HG03159 (cell line): ENCODE measurements around the gene POLR3GL.

ENCODE experiments used
- ATAC-seq: cut with Tn5 transposase; IDR thresholded peaks from one replicate; pipeline ENCODE4 v1.9.1; 2021; ENCODE audit warnings: mild to moderate bottlenecking, moderate library complexity; ENCODE audit not compliant: unreplicated experiment

POLR3GL gene

GRCh38 chr1:145972580-145972979, 8.1 kb downstream of the POLR3GL start:
- no peak for ATAC-seq

DNA sequence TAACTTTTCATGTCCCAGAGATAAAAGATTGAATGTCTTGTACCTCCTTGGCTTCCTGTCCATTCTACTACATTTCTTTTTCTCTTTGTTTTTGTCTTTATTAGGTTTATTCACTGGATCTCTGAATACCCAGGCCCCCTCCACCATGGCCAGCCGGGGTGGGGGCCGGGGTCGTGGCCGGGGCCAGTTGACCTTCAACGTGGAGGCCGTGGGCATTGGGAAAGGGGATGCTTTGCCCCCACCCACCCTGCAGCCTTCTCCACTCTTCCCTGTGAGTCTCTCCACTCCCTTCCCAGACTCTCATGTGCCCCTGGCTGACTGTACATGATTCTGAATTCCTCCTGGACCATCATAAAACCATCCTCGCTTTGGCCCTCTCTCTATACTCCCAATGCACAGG, 10.2 kb downstream of the POLR3GL start:
- ATAC-seq = no peak

DNA sequence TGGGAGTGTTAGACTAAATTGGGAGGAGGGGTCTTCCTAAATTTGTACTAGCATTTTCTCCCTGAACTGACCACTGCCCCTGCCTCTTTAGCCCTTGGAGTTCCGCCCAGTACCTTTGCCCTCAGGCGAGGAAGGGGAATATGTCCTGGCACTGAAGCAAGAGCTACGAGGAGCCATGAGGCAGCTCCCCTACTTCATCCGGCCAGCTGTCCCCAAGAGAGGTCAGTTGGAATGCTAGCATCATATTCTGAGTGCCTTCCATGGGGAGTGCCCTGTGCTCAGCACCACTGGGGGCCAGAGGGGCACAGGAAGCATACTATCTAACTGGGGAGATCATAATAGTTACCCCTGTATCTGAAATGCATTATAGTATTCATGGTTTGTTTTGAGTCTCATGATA, 10.7 kb downstream of the POLR3GL start:
- no peak for ATAC-seq

DNA sequence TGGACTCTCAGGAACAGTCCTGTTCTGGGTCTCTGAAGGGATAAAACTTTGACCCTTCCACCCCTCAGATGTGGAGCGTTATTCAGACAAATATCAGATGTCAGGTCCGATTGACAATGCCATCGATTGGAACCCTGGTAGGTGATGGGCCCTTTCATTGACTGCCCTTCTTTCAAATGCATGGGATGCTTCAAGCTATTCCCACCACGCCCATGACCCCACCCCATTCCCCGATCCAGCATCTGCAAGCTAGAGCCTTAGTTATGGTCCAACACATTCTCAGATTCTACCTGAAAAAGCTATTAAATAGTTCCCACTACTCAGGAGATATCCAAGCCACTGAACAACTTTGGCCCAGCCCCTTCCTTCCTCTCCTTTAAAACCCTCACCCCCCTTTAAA, 12.5 kb downstream of the POLR3GL start:
- ATAC-seq = no peak

- no peak for ATAC-seq
Measured at GRCh38 chr1:145977486-145978470, 13.3 kb downstream of the POLR3GL start.

DNA sequence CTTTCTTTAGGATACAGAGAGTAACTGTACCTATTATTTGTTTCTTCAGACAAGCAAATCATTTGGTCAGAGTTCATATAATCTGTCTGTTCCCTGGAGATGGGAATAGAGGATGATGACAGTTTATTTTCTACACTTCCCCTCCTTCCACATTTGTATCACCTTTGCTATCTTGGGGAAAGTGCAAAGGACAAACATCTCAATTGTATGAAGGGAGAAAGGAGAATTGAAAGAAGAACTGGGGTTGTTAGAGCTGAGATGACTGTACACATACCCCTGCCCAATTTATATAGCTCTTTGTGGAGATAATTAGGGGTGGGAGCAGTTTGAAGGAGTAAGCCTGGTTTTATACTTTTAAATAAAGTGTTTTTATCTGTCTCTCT, 14.0 kb downstream of the POLR3GL start:
- no peak for ATAC-seq

DNA sequence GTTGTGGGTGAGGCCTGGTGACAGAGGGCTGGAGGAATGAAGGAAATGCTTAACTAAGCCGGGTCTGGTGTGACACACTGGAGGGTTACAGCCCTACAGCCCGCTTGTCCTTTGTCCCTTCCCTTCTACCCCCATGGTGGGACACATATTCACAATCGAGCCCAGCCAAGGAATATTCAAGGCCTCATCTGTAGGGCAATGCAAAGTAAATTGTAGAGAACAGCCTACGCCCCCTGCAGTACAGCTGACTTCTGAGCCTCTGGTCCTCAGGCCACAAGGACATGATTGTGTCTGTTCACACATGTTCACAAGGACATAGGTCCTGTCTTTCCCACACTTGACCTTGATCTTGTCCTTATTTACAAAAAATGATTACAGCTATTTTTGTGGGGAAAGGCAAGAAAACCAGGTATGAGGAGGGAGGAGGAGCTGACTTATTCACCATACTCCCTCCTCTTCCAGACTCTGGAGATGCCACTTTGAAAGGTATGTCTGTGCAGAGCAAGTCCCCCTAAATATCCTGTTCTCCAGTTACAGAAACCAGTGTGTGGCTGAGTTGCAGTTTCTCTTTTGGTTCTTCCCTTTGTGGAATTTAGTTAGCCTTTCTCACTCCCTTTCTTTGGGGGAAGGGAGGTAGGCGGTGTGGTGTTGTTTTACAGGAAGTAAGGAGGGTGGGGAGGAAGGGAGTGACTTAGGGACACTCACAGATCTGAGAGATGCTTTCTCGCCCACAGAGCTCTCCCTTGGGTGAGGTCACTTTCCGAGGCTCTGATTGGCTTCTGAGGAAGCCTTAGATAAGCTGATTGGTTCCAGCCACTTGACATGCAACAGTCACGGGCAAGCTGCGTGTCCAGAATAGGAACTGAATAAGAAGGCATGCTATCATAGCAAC, 14.6 kb downstream of the POLR3GL start:
- ATAC-seq = peak; percentile 74

GRCh38 chr1:145979746-145980456, 15.4 kb downstream of the POLR3GL start:
- peak; percentile 33 for ATAC-seq

DNA sequence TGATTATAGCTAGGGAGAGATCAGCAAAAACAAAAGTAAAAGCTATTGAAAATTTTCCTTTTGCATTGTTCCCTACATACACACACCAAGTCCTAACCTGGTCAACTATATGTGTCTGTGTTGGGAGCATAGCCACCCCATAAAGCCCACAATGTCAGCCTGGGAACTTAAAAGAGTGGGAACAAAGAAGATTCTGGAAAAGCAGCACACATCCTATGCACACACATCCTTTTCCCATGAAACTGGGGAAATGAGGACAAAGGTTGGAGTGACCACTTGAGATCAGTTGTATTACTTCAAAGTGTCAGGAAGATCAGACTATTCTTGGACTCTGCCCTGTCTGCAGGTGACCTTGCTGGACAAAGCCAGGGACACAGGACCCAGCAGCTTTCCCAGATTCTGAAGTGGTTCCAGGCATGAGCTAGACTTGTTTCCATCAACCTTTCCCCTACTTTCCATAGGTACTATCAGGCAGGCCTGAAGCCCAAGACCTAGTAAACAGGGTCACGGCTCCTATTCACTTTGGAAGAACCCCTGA, 16.0 kb downstream of the POLR3GL start:
- ATAC-seq = no peak

DNA sequence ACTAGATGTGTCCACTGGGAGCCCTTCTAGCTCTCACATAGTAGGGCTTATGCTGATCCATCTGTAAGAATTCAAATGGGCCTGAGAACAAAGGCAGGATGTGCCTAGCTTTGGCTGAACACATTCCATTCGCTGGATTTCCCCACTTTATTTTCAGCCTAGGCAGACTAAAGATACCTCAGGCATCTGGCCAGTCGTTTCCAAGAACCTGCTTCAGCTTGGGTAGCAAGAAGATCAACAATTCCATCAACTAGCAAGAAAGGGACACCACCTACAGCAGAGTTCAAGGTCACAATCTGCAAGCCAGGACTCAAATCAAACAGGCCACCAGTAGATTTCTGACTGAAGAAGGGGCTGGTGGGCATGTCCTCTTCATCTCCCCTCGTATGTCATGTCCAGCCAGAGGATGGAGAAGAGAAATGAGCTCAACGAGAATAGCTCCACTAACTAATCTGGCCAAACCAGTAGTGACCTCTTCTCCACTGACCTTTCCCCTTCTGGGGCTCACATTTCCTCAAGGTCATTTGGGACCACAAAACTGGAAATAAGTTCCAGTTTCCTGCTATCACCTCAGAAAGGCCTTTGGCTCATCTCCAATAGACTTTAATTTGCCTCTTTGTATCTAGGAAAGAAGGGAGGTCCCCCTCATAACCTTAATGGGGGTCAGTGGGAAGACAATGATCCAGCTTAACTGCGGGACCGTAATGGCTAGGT, 17.7 kb downstream of the POLR3GL start:
- no peak for ATAC-seq

GRCh38 chr1:145983206-145983675, 18.8 kb downstream of the POLR3GL start:
- ATAC-seq = no peak

- ATAC-seq = no peak
Measured at GRCh38 chr1:145983960-145984830, 19.7 kb downstream of the POLR3GL start.

DNA sequence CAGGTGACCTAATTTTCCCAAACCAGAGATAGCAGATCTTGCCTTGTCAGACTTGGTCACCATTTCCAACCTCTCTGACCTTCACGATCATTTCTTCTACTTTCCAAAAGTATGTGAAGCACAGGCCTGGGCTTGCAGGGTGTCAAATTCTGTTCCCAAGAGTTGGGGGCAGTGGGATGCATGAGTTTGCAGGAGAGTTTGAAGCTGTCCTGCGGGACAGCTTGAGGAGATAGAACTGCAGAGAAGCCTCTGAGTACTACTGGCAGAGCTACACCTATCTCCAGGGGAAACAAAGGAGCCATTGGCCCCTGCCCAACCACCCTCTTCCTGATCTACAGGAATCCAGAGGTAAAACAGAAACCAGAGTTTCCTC, 20.6 kb downstream of the POLR3GL start:
- no peak for ATAC-seq

DNA sequence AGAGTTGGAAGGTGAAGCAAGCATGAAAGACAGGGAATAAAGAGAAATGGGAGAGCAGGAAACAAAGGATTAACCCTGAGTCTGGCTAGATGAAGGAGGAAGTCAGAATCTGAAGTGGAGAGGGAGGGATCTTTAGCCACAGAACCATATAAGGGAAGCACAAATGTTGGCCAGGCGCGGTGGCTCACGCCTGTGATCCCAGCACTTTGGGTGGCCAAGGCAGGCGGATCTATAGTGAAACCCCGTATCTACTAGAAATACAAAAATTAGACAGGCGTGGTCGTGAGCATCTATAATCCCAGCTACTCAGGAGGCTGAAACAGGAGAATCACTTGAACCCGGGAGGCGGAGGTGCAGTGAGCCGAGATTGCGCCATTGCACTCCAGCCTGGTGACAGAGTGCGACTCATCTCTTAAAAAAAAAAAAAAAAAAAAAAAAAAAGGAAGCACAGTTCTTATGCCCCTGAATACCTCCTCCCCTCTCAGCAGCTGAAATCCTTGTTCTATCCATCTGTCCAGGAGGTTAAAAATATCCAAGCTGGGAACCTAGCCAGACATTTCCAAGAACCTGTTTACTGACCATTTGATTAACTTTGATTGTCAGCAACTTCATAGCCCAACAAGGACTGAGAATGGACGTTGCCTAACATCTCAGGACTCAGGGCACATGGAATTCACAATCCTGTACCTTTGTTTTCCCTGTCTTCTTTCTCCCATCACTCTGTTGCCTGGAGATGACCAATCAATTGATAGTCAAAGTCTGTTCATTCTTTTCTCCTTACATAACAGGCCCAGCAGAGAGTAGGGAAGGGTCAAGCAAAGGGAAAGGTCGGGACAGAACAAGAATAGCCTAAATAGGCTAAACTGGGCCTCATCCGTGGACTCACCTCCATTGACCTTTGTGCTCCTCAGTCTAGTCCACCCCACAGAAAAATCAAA, 21.3 kb downstream of the POLR3GL start:
- no peak for ATAC-seq

DNA sequence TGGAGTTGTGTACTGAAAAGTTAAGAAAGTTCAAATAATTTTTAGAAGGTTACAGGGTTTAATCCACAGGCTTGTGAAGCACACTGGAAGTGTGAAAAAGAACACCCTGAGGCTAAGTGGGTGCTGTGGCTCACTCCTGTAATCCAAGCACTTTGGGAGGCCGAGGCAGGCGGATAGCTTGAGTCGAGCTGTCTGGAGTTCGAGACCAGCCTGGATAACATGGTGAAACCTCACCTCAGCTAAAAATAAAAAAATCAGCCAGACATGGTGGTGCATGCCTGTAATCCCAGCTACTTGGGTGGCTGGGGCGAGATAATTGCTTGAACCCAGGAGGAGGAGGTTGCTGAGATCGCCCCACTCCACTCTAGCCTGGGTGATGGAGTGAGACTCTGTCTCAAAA, 22.1 kb downstream of the POLR3GL start:
- no peak for ATAC-seq

GRCh38 chr1:145987926-145988325, 23.4 kb downstream of the POLR3GL start:
- no peak for ATAC-seq

DNA sequence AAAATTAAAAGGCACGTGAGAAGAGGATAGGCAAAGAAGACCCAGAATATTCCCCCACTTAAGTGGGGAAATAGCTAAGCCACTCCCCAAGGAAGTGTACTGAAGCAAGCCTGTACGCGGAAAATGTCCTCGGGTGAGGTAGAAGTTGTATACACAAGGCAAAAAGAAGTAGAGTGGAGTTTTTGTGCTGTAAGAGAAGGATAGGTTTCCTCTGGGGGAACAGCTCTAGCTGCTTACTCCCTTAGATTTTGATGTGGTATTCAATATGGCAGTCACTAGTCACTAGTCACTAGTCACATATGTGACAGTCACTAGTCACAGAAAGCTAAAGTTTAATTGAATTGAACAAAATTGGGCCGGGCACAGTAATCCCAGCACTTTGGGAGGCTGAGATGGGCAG, 24.3 kb downstream of the POLR3GL start:
- no peak for ATAC-seq

DNA sequence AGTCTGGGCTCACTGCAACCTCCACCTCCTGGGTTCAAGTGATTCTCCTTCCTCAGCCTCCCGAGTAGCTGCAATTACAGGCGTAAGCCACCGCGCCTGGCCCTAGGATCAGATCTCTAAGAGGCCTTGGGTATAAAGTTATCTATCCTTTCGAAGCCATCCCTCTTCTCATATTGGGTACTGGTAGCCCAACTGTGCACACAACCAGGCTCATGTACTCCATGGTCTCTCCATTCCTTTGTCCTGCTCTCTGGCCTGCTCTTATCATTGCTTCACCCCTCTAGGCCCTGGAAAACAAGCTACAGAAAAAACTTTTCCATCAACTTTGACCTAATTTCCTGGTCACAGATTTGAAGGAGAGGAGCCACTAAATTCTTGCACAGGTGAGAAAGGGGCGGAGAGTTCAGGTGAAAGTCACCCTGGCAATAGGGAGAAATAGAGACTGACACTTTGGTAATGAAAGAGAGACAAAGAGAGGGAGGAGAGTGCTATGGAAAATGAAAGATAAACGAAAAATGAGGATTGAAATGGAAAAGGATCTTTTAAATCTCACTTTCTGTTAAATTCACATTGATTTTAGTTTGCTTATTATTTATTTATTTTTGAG, 25.9 kb downstream of the POLR3GL start:
- ATAC-seq = no peak
